ENCODE results near the gene ARVCF. TPM values are rescaled to one million over a fixed set of nuclear protein-coding genes. Genes with fewer than 3 reads are reported as not detected.

The ARVCF gene
- polyA plus RNA-seq, 1 donor from 2014 or later = 112 TPM

DNA sequence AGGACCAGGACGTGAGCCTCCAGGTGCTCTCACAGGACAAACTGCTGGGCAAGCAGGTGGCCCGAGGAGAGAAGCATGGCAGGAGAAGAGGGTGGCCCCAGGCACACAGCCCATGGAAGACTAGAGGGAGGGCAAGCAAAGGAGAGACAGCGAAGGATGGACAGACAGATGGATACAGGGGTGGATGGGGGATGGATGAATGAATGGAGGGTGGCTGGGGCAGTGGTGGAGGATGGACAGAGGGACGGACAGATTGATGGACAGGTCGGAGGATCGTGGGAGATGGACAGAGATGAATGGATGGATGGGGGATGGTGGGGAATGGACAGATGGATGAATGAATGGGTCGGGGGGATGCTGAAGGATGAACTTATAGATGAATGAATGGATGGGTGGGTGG, 22.7 kb downstream of the ARVCF start:
- Histone ChIP-seq H3K4me3 (ENCODE audit: low read length) (no peak overlapping the region), H3K27ac (ENCODE audit: low read length) (no peak overlapping the region), H3K27me3 (ENCODE audit: insufficient read depth, low read depth, low read length) (no peaks in the 10 kb centered on the region), H2AFZ (ENCODE audit: low read depth, low read length) (no peak overlapping the region), H3K9ac (ENCODE audit: low read length) (no peak overlapping the region), H3K79me2 (replicated peaks; ENCODE audit: insufficient read depth, low read length) (no peaks in the 10 kb centered on the region), H3K9me3 (ENCODE audit: low read length) (no peaks in the 10 kb centered on the region), H3F3A (ENCODE audit: insufficient read depth, low read length, poor library complexity, severe bottlenecking) (no peaks in the 10 kb centered on the region), H3K4me2 (ENCODE audit: low read length) (no peak overlapping the region), H3K36me3 (ENCODE audit: insufficient read depth, low read length) (no peaks in the 10 kb centered on the region), H4K20me1 (ENCODE audit: insufficient read depth) (no peaks in the 10 kb centered on the region), H3K9me2 (ENCODE audit: insufficient read depth, low read length) (no peaks in the 10 kb centered on the region)
- TF ChIP-seq EP300 (conservative IDR thresholded peaks at IDR 0.05; ENCODE audit: poor library complexity, severe bottlenecking) = no peak
- TF ChIP-seq SMC3 (conservative IDR thresholded peaks at IDR 0.05; ENCODE audit: poor library complexity) = no peak

DNA sequence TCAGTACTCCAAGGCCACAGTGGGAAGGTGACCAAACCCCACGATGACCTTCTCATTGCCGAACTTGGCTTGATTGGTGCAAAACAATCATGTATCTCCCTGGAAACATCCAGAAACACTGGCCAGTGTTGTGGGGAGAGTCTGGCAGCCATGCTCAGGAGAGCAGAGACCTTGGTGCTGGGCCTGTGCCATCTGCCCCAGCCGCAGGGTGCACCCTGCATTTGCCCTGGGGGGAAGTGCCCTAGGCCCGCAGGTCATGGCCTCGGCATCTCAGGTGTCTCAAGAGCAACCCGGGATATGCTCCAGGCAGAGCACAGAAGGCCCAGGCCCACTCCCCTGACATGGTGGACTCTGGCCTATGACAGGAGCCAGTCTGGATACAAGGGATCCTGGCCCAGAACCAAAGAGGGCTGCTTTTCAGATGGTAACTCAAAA, 23.7 kb downstream of the ARVCF start:
- H4K20me1 ChIP-seq (ENCODE audit: insufficient read depth) = no peaks in the 10 kb centered on the region
- H3K36me3 ChIP-seq (ENCODE audit: insufficient read depth, low read length) = no peaks in the 10 kb centered on the region
- no peaks in the 10 kb centered on the region for H3K27me3 ChIP-seq (ENCODE audit: insufficient read depth, low read depth, low read length)
- H3K4me2 ChIP-seq (ENCODE audit: low read length) = no peak overlapping the region
- H2AFZ ChIP-seq (ENCODE audit: low read depth, low read length) = no peak overlapping the region
- no peak overlapping the region for H3K4me3 ChIP-seq (ENCODE audit: low read length)
- H3K9ac ChIP-seq (ENCODE audit: low read length) = no peak overlapping the region
- TF ChIP-seq RAD21 (conservative IDR thresholded peaks at IDR 0.05) (no peak), SMC3 (conservative IDR thresholded peaks at IDR 0.05; ENCODE audit: poor library complexity) (no peak), EP300 (conservative IDR thresholded peaks at IDR 0.05; ENCODE audit: poor library complexity, severe bottlenecking) (no peak), TAF1 (IDR thresholded peaks at IDR 0.05; ENCODE audit: low read depth) (no peak), EZH2 (IDR thresholded peaks at IDR 0.05; ENCODE audit: borderline replicate concordance, insufficient read depth, low read length, poor library complexity, severe bottlenecking) (no peak), POLR2AphosphoS5 (IDR thresholded peaks at IDR 0.05) (no peak), MXI1 (conservative IDR thresholded peaks at IDR 0.05; ENCODE audit: poor library complexity, severe bottlenecking) (no peak)
- TF ChIP-seq, protein P1, sequence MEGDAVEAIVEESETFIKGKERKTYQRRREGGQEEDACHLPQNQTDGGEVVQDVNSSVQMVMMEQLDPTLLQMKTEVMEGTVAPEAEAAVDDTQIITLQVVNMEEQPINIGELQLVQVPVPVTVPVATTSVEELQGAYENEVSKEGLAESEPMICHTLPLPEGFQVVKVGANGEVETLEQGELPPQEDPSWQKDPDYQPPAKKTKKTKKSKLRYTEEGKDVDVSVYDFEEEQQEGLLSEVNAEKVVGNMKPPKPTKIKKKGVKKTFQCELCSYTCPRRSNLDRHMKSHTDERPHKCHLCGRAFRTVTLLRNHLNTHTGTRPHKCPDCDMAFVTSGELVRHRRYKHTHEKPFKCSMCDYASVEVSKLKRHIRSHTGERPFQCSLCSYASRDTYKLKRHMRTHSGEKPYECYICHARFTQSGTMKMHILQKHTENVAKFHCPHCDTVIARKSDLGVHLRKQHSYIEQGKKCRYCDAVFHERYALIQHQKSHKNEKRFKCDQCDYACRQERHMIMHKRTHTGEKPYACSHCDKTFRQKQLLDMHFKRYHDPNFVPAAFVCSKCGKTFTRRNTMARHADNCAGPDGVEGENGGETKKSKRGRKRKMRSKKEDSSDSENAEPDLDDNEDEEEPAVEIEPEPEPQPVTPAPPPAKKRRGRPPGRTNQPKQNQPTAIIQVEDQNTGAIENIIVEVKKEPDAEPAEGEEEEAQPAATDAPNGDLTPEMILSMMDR (IDR thresholded peaks at IDR 0.05; ENCODE audit: poor library complexity, severe bottlenecking) = no peak
- TF ChIP-seq, protein P2, sequence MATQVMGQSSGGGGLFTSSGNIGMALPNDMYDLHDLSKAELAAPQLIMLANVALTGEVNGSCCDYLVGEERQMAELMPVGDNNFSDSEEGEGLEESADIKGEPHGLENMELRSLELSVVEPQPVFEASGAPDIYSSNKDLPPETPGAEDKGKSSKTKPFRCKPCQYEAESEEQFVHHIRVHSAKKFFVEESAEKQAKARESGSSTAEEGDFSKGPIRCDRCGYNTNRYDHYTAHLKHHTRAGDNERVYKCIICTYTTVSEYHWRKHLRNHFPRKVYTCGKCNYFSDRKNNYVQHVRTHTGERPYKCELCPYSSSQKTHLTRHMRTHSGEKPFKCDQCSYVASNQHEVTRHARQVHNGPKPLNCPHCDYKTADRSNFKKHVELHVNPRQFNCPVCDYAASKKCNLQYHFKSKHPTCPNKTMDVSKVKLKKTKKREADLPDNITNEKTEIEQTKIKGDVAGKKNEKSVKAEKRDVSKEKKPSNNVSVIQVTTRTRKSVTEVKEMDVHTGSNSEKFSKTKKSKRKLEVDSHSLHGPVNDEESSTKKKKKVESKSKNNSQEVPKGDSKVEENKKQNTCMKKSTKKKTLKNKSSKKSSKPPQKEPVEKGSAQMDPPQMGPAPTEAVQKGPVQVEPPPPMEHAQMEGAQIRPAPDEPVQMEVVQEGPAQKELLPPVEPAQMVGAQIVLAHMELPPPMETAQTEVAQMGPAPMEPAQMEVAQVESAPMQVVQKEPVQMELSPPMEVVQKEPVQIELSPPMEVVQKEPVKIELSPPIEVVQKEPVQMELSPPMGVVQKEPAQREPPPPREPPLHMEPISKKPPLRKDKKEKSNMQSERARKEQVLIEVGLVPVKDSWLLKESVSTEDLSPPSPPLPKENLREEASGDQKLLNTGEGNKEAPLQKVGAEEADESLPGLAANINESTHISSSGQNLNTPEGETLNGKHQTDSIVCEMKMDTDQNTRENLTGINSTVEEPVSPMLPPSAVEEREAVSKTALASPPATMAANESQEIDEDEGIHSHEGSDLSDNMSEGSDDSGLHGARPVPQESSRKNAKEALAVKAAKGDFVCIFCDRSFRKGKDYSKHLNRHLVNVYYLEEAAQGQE (IDR thresholded peaks at IDR 0.05; ENCODE audit: borderline replicate concordance) = no peak
- H3K27ac ChIP-seq (ENCODE audit: low read length) = no peak overlapping the region
- H3K79me2 ChIP-seq (replicated peaks; ENCODE audit: insufficient read depth, low read length) = no peaks in the 10 kb centered on the region
- H3F3A ChIP-seq (ENCODE audit: insufficient read depth, low read length, poor library complexity, severe bottlenecking) = no peaks in the 10 kb centered on the region
- H3K9me3 ChIP-seq (ENCODE audit: low read length) = no peaks in the 10 kb centered on the region
- H3K9me2 ChIP-seq (ENCODE audit: insufficient read depth, low read length) = no peaks in the 10 kb centered on the region

DNA sequence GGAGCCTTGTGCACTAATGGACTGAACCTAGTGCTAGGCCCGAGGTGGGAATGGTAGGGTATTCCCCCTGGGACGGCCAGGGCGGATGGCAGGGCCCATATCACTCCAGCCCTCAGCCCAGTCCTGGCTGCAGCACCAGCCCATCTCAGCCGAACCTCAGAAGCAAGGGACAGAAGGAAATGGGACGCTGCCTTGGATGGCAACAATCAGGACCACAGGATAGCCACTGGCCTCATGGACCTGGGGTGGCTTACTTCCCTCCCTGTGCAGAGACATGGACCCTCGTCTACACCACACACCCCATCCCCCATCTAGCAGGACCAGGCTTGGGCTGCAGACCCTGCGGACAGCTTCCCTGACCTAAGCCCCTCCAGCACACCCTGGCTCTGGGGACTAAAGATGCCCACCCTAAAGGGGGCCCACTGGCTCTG, 24.1 kb downstream of the ARVCF start:
- no peaks in the 10 kb centered on the region for H4K20me1 ChIP-seq (ENCODE audit: insufficient read depth)
- H3K4me3 ChIP-seq (ENCODE audit: low read length) = no peak overlapping the region
- no peaks in the 10 kb centered on the region for H3K36me3 ChIP-seq (ENCODE audit: insufficient read depth, low read length)
- no peak overlapping the region for H2AFZ ChIP-seq (ENCODE audit: low read depth, low read length)
- no peaks in the 10 kb centered on the region for H3K9me3 ChIP-seq (ENCODE audit: low read length)
- H3K4me2 ChIP-seq (ENCODE audit: low read length) = no peak overlapping the region
- H3K9me2 ChIP-seq (ENCODE audit: insufficient read depth, low read length) = no peaks in the 10 kb centered on the region
- no peak overlapping the region for H3K27ac ChIP-seq (ENCODE audit: low read length)
- no peak overlapping the region for H3K9ac ChIP-seq (ENCODE audit: low read length)
- no peaks in the 10 kb centered on the region for H3F3A ChIP-seq (ENCODE audit: insufficient read depth, low read length, poor library complexity, severe bottlenecking)
- no peaks in the 10 kb centered on the region for H3K27me3 ChIP-seq (ENCODE audit: insufficient read depth, low read depth, low read length)
- no peaks in the 10 kb centered on the region for H3K79me2 ChIP-seq (replicated peaks; ENCODE audit: insufficient read depth, low read length)
- TF ChIP-seq SMC3 (conservative IDR thresholded peaks at IDR 0.05; ENCODE audit: poor library complexity) (no peak), EZH2 (IDR thresholded peaks at IDR 0.05; ENCODE audit: borderline replicate concordance, insufficient read depth, low read length, poor library complexity, severe bottlenecking) (no peak), TAF1 (IDR thresholded peaks at IDR 0.05; ENCODE audit: low read depth) (no peak)

Data from neural cell (in vitro differentiated cells).